Jurkat, Clone E6-1 (cell line): Measurements from ENCODE around the gene OR5M8. TPM values are rescaled to one million over a fixed set of nuclear protein-coding genes. Genes with fewer than 3 reads are reported as not detected.
A peak's percentile ranks its signal among the peaks of the same experiment; 100 is the strongest.

Source experiments
- DNase-seq: peaks from one replicate; pipeline ENCODE4 v3.0.0-alpha.2; 2011; ENCODE audit warnings: low read depth, low spot score
- H3K4me3 ChIP-seq: 2 replicates; pipeline ENCODE4 v1.5.1; 2011; ENCODE audit warnings: mild to moderate bottlenecking, low read length, control low read depth, moderate library complexity
- polyA plus RNA-seq: library from polyadenylated mRNA; unstranded; fragments of >200 nt; gene quantifications from one replicate; pipeline ENCODE4 v1.2.1, GENCODE V29; 2012; ENCODE audit warnings: missing spikeins; ENCODE audit not compliant: insufficient read length, insufficient read depth

The OR5M8 gene
- not detected for polyA plus RNA-seq

- no peak within 1 kb of the TSS for H3K4me3 ChIP-seq
- DNase-seq, result no peak
Measured at GRCh38 chr11:56491270-56491669, at the start of gene OR5M8. Gene OR5M8 (minus strand): TSS chr11:56491370. CDS start chr11:56491370, 0 bp downstream.

DNA sequence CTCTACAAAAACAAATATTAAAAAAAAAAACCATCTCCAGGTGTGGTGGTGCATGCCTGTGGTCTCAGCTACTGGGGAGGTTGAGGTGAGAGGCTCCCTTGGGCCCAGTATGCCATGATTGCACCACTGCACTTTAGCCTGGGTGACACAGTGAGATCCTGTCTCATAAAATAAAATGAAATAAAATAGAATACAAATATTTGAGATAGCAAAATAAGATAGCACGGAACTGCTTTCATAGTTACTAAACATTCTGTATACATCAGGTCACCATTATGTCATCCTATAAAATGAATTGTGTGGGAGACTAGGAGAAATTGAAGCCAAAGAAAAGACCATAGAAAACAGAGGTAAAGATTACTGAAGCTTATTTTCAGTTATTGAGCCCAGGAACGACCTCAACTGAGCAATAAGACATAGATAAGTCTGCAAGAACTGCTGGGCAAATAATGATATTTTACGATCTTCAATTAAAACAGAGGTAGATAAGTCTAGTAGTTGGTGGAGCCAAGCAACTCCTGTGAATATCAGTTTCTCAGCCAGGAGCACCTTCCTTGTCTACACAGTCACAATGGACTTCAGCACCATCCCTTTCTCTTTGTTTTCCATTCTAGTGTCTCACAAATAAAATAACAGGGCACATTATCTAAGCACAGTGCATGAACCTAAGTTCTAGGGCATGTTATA, 42.0 kb upstream of the OR5M8 start:
- DNase-seq, result no peak
- H3K4me3 ChIP-seq, result no peak overlapping the region

- DNase-seq, result no peak
- H3K4me3 ChIP-seq, result no peak overlapping the region
Measured at GRCh38 chr11:56531856-56532255, 40.7 kb upstream of the OR5M8 start.

- no peak overlapping the region for H3K4me3 ChIP-seq
- peak; percentile 10 for DNase-seq
Measured at GRCh38 chr11:56522008-56522407, 30.8 kb upstream of the OR5M8 start.

- no peak for DNase-seq
- no peak overlapping the region for H3K4me3 ChIP-seq
Measured at GRCh38 chr11:56513280-56513679, 22.1 kb upstream of the OR5M8 start.

DNA sequence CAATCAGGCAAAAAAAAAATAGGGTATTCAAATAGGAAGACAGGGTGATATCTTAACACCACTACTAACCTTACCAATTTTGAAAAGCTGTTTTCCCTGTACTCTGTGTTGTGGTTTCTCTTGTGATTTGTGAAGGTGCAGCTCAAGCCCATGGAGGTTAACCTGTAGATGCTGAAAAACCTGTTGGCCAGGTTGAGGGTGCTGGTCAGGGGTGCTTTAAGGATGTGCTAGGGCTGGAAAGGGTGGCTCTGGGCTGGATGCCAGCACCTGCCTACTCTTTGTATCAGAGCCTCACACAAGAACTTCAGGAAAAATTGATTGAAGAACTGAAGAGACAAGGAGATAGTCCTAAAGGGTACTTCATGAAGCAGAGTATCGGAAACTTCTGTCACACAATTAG, 18.3 kb upstream of the OR5M8 start:
- DNase-seq, result no peak
- H3K4me3 ChIP-seq, result no peak overlapping the region

DNA sequence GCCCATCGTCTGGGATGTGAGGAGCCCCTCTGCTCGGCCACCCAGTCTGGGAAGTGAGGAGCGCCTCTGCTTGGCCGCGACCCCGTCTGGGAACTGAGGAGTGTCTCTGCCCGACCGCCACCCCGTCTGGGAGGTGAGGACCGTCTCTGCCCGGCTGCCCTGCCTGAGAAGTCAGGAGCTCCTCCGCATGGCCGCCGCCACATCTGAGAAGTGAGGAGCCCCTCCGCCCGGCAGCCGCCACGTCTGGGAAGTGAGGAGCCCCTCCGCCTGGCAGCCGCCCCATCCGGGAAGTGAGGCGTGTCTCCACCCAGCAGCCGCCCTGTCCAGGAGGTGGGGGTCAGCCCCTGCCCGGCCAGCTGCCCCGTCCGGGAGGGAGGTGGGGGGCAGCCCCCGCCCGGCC, 5.8 kb upstream of the OR5M8 start:
- DNase-seq, result no peak
- no peak overlapping the region for H3K4me3 ChIP-seq

GRCh38 chr11:56495117-56495516, 3.9 kb upstream of the OR5M8 start:
- no peak overlapping the region for H3K4me3 ChIP-seq
- no peak for DNase-seq

DNA sequence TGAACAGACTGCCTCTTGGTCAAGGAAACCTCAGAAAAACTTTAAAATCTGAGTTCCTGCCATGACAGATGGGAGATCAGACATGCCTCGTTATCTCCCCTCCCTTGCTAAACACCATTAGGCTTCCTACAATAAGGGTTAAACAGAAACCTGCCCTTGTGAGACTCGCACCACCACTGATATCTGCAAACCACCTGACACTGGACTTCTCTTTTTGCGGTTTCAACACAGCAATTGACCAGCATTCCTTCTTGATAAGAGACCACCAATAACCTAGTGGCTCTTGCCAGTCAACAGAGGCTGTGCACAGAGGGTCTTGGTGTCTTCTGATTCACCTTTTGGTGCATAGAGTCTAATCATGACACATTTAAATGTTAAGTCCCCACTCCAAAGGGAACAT, 4.4 kb downstream of the OR5M8 start:
- DNase-seq, result no peak
- no peak overlapping the region for H3K4me3 ChIP-seq

GRCh38 chr11:56474729-56475235, 16.4 kb downstream of the OR5M8 start:
- DNase-seq, result no peak
- H3K4me3 ChIP-seq, result no peak overlapping the region

DNA sequence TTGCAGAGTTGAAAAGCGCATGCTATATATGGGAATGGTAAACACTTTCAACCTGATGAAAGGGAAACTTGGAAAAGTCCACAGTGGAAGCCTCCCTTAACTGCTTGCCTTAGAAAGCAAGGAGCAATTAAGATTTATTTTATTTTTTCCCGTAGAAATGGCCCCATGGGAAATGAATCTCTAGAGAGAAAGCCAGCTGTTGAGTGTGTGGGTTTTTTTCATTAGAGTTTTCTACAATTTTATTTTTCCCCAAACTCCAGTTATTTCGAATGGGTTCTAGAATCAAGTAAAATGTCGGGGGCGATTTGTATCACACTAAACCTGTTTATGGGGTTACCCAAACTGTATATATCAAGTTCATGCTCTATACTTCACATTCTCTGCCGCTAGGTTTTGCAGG, 17.9 kb downstream of the OR5M8 start, which contains the start of gene OR5M3:
Gene OR5M3, minus strand, starts transcription at position 101 of the 400 bp plus-strand sequence. CDS start 2,855 bp downstream, outside the sequence.
- DNase-seq, result no peak
- H3K4me3 ChIP-seq, result no peak within 1 kb of the TSS

- no peak overlapping the region for H3K4me3 ChIP-seq
- DNase-seq, result no peak
Measured at GRCh38 chr11:56457076-56457475, 34.1 kb downstream of the OR5M8 start.

DNA sequence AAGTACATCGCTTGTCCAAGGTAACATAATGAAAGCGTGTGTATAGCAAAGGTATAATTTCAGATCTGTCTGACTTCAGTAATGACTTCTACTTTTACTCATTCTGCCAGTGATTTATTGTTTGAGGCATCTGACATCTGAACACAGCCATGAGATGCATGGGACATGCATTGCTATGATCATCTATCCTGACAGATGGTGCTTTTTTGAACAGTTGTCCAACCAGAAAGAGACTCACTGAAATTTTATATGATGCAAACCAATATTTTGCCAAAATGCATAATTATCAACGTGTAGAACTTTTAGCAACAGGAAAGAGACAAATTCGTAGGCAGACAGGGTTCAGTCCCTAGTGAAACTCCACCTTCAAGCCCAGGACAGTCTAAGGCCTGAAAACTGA, 37.6 kb downstream of the OR5M8 start:
- no peak for DNase-seq
- H3K4me3 ChIP-seq, result no peak overlapping the region
